ENCODE results near the gene PLEKHA6.

Gene PLEKHA6

GRCh38 chr1:204275695-204276370 is 83.9 kb downstream of the PLEKHA6 start:
- in situ Hi-C loops (cut with MboI; ENCODE audit: low sequenced_read_pairs, unreplicated experiment): no loop called here
- TF ChIP-seq CTCF (IDR thresholded peaks at IDR 0.05; ENCODE audit: borderline replicate concordance, control extremely low read depth, extremely low read depth, insufficient read depth, missing control alignments): no peak

GRCh38 chr1:204274446-204274845 is 85.3 kb downstream of the PLEKHA6 start:
- no peak for TF ChIP-seq CTCF (IDR thresholded peaks at IDR 0.05; ENCODE audit: borderline replicate concordance, control extremely low read depth, extremely low read depth, insufficient read depth, missing control alignments)
- no peak for DNase-seq (ENCODE audit: low spot score)
- in situ Hi-C loops (cut with MboI; ENCODE audit: low sequenced_read_pairs, unreplicated experiment): no loop called here

More at GRCh38 chr1:204275695-204276370, 83.9 kb downstream of the PLEKHA6 start:
- DNase-seq (ENCODE audit: low spot score): no peak

- no peak for TF ChIP-seq CTCF (IDR thresholded peaks at IDR 0.05; ENCODE audit: borderline replicate concordance, control extremely low read depth, extremely low read depth, insufficient read depth, missing control alignments)
- in situ Hi-C loops (cut with MboI; ENCODE audit: low sequenced_read_pairs, unreplicated experiment): no loop called here
- DNase-seq (ENCODE audit: low spot score): no peak
Measured at GRCh38 chr1:204272505-204272904, 87.2 kb downstream of the PLEKHA6 start.

- in situ Hi-C loops (cut with MboI; ENCODE audit: low sequenced_read_pairs, unreplicated experiment): no loop called here
- no peak for DNase-seq (ENCODE audit: low spot score)
- TF ChIP-seq CTCF (IDR thresholded peaks at IDR 0.05; ENCODE audit: borderline replicate concordance, control extremely low read depth, extremely low read depth, insufficient read depth, missing control alignments): no peak
Measured at GRCh38 chr1:204271970-204272369, 87.8 kb downstream of the PLEKHA6 start.

- no peak for TF ChIP-seq CTCF (IDR thresholded peaks at IDR 0.05; ENCODE audit: borderline replicate concordance, control extremely low read depth, extremely low read depth, insufficient read depth, missing control alignments)
- DNase-seq (ENCODE audit: low spot score): no peak
- in situ Hi-C loops (cut with MboI; ENCODE audit: low sequenced_read_pairs, unreplicated experiment): no loop called here
Measured at GRCh38 chr1:204268101-204268500, 91.6 kb downstream of the PLEKHA6 start.

GRCh38 chr1:204267191-204267601 is 92.5 kb downstream of the PLEKHA6 start:
- TF ChIP-seq CTCF (IDR thresholded peaks at IDR 0.05; ENCODE audit: borderline replicate concordance, control extremely low read depth, extremely low read depth, insufficient read depth, missing control alignments): no peak
- DNase-seq (ENCODE audit: low spot score): no peak
- in situ Hi-C loops (cut with MboI; ENCODE audit: low sequenced_read_pairs, unreplicated experiment): no loop called here
